HEK293 (cell line): ENCODE data around the gene NME1.

ENCODE experiments used
- CTCF ChIP-seq: fragments of 450-650 bp; formaldehyde crosslinking; IDR thresholded peaks from 2 replicates; pipeline ENCODE4 v1.5.1; 2016; ENCODE audit warnings: missing biosample characterization, missing genetic modification characterization
- OVOL3 ChIP-seq: fragments of 450-650 bp; formaldehyde crosslinking; IDR thresholded peaks from 2 replicates; pipeline ENCODE4 v1.5.1; 2016; ENCODE audit warnings: missing biosample characterization, missing genetic modification characterization
- PRDM4 ChIP-seq: fragments of 450-650 bp; formaldehyde crosslinking; IDR thresholded peaks from 2 replicates; pipeline ENCODE4 v1.5.1; 2017; ENCODE audit warnings: missing biosample characterization, missing genetic modification characterization
- WT1 ChIP-seq: fragments of 450-650 bp; formaldehyde crosslinking; IDR thresholded peaks from 2 replicates; pipeline ENCODE4 v1.5.1; 2016; ENCODE audit warnings: missing biosample characterization, missing genetic modification characterization
- ZBTB11 ChIP-seq: fragments of 450-650 bp; formaldehyde crosslinking; conservative IDR thresholded peaks from 2 replicates; pipeline ENCODE4 v1.5.1; 2016; ENCODE audit warnings: low read depth, missing biosample characterization, missing genetic modification characterization
- ZBTB49 ChIP-seq: fragments of 450-650 bp; formaldehyde crosslinking; IDR thresholded peaks from 2 replicates; pipeline ENCODE4 v1.5.1; 2016; ENCODE audit warnings: missing biosample characterization, missing genetic modification characterization, low read depth
- ZNF148 ChIP-seq: fragments of 450-650 bp; formaldehyde crosslinking; IDR thresholded peaks from 2 replicates; pipeline ENCODE4 v1.5.0; 2017; ENCODE audit warnings: missing biosample characterization, missing genetic modification characterization, borderline replicate concordance
- ZNF169 ChIP-seq: fragments of 450-650 bp; formaldehyde crosslinking; IDR thresholded peaks from 2 replicates; pipeline ENCODE4 v1.5.1; 2016; ENCODE audit warnings: missing biosample characterization, missing genetic modification characterization
- ZNF280D ChIP-seq: fragments of 450-650 bp; formaldehyde crosslinking; IDR thresholded peaks from 2 replicates; pipeline ENCODE4 v1.5.1; 2016; ENCODE audit warnings: missing biosample characterization, missing genetic modification characterization
- ZNF292 ChIP-seq: fragments of 450-650 bp; formaldehyde crosslinking; IDR thresholded peaks from 2 replicates; pipeline ENCODE4 v1.5.1; 2016; ENCODE audit warnings: low read depth, missing biosample characterization, missing genetic modification characterization, borderline replicate concordance
- ZNF529 ChIP-seq: fragments of 450-650 bp; formaldehyde crosslinking; IDR thresholded peaks from 2 replicates; pipeline ENCODE4 v1.5.1; 2017; ENCODE audit warnings: missing genetic modification characterization, missing biosample characterization; ENCODE audit not compliant: insufficient replicate concordance
- ZNF544 ChIP-seq: fragments of 450-650 bp; formaldehyde crosslinking; IDR thresholded peaks from 2 replicates; pipeline ENCODE4 v1.5.0; 2017; ENCODE audit warnings: missing biosample characterization, missing genetic modification characterization
- ZNF624 ChIP-seq: fragments of 450-650 bp; formaldehyde crosslinking; IDR thresholded peaks from 2 replicates; pipeline ENCODE4 v1.5.1; 2017; ENCODE audit warnings: missing biosample characterization, missing genetic modification characterization
- ZSCAN30 ChIP-seq: fragments of 450-650 bp; IDR thresholded peaks from 2 replicates; pipeline ENCODE4 v1.5.1; 2018; ENCODE audit warnings: missing biosample characterization, mild to moderate bottlenecking, missing genetic modification characterization, moderate library complexity

- TF ChIP-seq ZNF292 (tag by site-specific recombination), result no peak
- TF ChIP-seq CTCF (tag by site-specific recombination), result no peak
- no peak for TF ChIP-seq WT1
- no peak for TF ChIP-seq ZNF544
- TF ChIP-seq ZBTB11, result no peak
- TF ChIP-seq ZNF529 (tag by site-specific recombination), result no peak
- no peak for TF ChIP-seq PRDM4
- no peak for TF ChIP-seq ZNF148 (tag by site-specific recombination)
- TF ChIP-seq ZNF169, result no peak
- TF ChIP-seq ZBTB49 (tag by site-specific recombination), result no peak
- no peak for TF ChIP-seq ZNF624
- TF ChIP-seq ZNF280D (tag by site-specific recombination), result no peak
- TF ChIP-seq OVOL3 (tag by site-specific recombination), result no peak
- no peak for TF ChIP-seq ZSCAN30 (tag by site-specific recombination)
Measured at GRCh38 chr17:51147650-51148049, 5.7 kb upstream of the NME1 start.
